Sigmoid colon (tissue), 4 donors: ENCODE measurements around the gene DENND1C.

ENCODE experiments used
- POLR2A ChIP-seq, 2 donors: fragments of 450-650 bp; IDR thresholded peaks; one replicate each; pipeline ENCODE4 v1.6.1; 2016; ENCODE audit warnings: antibody characterized with exemption in 2 of 2, mild to moderate bottlenecking in 2 of 2, moderate library complexity in 2 of 2
- POLR2AphosphoS5 ChIP-seq, 4 donors: sonication (generic); formaldehyde crosslinking; IDR thresholded peaks; one replicate each; pipeline ENCODE4 v1.6.1; 2017; ENCODE audit warnings: antibody characterized with exemption in 4 of 4
- TF ChIP-seq, protein P1 (sequence below), 4 experiments: fragments of 450-650 bp in 3 of 4; fragments of 200-600 bp in 1 of 4; IDR thresholded peaks; one replicate each; pipeline ENCODE4 v1.5.1; 2016 to 2019; ENCODE audit warnings: antibody characterized with exemption in 4 of 4, mild to moderate bottlenecking in 3 of 4, moderate library complexity in 2 of 4

DNA sequence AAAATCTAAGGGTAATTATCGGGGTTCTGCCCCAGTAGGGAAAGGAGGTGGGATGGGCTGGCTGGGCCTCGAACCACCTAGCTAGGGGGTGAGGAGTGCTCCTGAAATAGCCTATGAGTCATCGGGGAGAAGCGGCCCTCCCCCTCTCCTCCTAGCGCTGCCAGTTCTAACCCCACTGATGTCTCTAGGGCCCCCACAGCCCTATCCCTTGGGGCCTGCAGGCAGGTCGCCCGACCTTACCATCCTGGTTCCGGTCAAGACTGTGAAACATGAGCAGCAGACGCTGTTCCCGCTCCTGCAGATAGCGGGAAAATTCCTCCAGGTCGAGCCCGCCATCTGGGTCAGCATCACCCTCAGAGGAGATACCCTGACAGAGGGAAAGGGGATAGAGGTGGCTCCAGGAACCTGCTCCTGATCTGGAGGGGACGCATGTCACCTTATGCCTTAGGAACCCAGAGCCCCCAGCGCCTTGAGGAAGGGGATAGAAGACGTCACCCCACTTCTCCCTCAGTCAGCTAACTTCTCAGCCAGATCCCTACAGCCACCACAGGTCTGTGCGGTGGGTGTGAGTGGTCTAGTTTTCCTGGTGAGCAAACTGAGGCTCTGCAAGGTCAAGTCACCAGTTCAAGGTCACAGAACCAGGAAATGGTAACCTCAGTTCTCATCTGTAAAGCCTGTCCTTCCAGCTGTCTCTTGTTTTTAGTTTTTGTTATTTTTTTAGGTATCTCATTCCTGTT, 23.5 kb downstream of the DENND1C start:
- TF ChIP-seq POLR2A (IDR thresholded peaks at IDR 0.05) (no peak), POLR2AphosphoS5 (IDR thresholded peaks at IDR 0.05) (no peak)
- TF ChIP-seq, protein P1, sequence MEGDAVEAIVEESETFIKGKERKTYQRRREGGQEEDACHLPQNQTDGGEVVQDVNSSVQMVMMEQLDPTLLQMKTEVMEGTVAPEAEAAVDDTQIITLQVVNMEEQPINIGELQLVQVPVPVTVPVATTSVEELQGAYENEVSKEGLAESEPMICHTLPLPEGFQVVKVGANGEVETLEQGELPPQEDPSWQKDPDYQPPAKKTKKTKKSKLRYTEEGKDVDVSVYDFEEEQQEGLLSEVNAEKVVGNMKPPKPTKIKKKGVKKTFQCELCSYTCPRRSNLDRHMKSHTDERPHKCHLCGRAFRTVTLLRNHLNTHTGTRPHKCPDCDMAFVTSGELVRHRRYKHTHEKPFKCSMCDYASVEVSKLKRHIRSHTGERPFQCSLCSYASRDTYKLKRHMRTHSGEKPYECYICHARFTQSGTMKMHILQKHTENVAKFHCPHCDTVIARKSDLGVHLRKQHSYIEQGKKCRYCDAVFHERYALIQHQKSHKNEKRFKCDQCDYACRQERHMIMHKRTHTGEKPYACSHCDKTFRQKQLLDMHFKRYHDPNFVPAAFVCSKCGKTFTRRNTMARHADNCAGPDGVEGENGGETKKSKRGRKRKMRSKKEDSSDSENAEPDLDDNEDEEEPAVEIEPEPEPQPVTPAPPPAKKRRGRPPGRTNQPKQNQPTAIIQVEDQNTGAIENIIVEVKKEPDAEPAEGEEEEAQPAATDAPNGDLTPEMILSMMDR (IDR thresholded peaks at IDR 0.05), result no peak
